GM18511 (cell line): ENCODE results near the gene CFAP92.
"Not testable (repeated sequence)": the region's sequence is repeated elsewhere in the genome, so short reads cannot be mapped to it uniquely, and the experiment has no call there.

Experiments
- ATAC-seq: cut with Tn5 transposase; IDR thresholded peaks from one replicate; pipeline ENCODE4 v1.9.1; 2021; ENCODE audit warnings: mild to moderate bottlenecking, moderate library complexity; ENCODE audit not compliant: unreplicated experiment

Gene CFAP92

DNA sequence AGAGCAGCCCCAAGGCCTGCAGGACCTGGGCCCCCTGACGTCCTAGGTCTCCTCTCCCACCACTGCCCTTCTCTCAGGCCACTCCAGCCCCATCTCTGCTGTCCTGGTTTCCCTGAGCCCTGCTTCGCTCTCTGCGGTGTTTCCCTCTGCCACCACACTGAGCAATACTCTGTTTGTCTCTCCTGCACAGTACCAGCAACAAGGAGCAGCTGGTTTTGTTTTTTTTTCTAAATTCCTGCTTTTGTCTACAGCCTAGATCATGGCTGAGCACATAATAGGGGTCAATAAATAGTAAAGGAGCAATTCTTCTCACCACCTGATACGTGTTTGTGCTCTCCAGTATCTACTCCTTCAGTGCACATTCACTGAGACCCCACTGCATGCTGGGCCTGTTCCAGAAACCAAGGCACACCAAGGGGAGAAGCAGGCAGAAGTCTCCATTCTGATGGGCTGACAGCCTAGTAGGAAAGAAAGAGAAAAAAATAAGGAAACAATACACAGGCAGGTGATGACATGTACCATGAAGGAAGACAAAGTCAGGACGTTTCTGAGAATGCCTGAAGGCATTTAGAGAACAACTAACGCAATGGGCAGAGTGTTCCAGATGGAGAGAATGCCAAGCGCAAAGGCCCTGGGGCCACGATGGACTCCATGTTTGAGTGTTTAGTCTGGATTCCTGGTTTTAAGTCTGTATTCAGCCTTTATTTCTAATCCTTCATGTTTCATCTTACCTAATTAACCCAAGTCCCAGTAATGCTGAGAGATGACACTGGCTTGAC is 120.4 kb downstream of the CFAP92 start:
- ATAC-seq = no peak

DNA sequence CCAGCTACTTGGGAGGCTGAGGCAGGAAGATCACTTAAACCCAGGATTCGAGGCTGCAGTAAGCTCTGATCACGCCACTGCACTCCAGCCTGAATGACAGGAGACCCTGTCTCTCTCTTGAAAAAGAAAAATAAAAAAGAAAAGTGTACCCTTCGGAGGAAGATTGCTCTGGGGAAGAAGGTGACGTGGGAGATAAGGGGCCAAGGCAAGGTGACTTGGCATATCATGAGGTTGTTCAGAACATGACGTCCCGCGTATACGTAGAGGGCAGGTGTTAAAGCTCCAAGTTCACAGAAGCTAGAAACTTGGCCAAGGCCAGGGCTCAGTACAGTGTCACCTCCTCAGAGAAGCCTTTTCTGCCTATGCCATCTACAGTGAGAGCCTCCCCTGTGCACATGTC is 121.1 kb downstream of the CFAP92 start:
- no peak for ATAC-seq

DNA sequence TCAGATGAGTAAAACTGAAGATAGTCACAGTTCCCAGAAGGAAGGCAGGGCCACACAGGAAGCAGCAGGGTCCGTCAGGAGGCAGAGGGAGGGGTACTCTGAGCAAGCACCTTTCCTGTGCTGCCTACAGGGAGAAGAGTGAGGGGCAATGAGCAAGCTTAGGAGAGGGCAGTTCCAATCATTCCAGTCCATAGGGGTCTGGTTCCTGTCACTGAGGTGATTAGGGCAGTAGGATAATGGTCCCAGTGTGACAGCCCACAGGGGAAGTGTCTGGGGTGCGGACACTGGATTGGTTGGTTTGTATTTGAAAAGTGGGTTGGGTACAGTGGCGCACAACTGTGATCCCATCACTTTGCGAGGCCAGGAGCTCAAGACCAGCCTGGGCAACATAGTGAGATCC is 121.6 kb downstream of the CFAP92 start:
- ATAC-seq = no peak

DNA sequence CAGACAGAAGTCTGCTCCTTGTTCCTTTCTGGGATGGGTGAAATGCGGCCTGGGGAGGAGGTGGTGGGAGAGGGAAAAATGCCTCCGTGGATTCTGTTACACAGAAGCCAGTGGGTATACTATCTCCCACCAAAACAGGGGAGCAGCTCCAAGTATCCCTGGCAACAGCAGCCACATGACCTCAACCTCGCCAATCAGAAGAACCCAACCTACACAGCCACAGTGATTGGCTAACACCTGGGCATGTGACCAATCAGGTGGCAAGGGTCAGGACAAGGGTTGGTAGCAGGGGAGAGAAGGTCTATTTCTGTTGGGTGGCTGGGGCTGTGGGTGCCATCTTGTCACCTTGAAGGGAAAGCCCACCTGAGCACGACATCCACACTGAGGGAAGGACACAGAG is 123.5 kb downstream of the CFAP92 start:
- ATAC-seq = no peak

DNA sequence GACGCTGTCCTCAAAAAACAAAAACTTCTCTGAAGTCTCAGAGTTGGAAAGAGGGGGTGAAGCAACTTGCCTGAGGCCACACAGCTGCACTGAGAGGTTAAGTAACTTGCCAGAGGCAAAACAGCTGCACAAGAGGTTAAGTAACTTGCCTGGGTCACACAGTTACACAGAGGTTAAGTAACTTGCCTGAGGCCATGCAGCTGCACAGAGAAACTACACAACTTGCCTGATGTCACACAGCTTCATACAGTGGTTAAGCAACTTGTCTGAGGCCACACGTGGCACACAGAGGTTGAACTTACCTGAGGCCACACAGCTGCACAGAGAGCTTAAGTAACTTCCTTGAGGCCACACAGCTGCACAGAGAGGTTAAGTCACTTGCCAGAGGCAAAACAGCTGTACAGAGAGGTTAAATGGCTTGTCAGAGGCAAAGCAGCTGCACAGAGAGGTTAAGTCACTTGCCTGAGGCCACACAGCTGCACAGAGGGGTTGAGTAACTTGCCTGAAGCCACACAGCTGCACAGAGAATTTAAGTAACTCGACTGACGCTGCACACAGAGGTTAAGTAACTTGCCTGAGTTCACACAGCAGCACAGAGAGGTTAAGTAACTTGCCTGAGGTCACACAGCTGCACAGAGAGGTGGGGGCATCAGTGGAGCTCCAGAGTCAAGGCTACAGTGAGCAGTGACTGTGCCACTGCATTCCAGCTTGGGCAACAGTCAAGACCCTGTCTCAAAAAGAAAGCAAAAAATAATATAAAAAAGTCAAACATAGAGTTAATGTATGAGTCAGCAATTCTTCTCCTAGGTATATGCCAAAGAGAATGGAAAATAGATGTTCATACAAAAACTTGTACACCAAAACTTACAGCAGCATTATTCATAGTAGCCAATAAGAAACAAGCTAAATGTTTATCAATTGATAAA is 126.4 kb downstream of the CFAP92 start:
- ATAC-seq = no peak

DNA sequence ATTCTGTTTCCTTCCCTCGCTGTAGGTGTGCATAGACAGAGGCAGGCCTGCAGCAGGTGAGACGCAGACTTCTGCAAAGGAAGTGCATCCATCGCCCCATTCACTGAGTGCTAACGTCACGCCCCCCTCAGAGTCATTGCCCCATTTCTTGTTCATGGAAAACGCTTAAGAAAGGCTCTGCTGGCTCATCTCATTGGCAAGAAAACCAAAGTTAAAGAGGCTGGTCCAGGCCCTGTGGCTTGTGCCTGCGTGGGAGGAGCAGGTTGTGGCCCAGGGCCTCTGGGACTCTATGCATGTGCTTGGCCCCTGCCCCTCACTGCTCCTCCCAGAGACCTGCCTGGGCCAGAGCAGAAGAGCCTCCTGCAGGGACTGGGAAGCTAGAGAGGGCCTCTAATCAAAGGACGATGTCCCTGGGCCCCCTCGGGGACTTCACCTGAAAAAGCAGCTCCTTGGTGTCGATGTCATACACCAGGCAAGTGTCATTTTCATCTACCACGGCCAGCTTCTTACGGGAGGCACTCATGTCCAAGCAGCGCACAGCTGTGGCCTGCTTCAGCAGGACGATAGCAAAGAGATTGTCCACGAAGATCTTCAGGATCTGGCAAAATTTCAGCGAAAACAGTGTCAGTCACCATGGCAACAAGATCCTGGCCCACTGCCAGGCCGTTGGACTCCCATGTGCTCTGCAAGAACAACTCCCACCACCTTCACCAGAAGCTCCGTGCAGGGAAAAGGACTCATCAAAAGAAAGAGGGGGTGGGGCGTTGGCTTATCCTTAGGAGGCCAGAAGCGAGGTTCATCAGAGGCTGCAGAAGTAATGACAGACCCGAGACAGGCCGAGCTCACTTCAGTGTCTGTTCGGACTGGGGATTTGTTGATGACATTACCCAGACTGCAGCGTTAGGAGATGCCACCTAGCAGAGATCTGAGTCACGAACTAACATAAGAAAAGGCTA is 128.7 kb downstream of the CFAP92 start:
- not testable (repeated sequence) for ATAC-seq

DNA sequence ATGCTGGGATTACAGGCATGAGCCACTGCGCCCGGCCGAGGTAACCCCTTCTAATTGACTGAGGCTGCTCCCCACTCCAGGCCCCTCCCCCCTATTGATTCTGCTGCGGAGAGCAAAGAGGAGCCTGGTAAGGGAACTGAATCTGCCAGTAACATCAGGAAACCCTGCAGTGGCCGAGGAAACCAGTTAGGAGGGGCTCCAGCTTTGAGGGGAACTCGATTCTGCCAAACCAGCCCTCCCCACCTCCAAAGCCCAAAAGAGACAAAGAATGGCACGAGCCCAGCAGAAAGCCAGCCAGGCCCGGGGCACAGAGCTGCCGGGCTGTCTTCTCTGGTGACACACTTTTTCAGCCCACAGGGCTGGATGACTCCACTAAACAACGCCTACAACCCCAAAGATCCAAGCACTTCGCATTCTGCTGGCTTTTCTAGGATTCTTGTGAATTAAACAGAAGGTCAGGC is 129.5 kb downstream of the CFAP92 start:
- ATAC-seq = no peak

DNA sequence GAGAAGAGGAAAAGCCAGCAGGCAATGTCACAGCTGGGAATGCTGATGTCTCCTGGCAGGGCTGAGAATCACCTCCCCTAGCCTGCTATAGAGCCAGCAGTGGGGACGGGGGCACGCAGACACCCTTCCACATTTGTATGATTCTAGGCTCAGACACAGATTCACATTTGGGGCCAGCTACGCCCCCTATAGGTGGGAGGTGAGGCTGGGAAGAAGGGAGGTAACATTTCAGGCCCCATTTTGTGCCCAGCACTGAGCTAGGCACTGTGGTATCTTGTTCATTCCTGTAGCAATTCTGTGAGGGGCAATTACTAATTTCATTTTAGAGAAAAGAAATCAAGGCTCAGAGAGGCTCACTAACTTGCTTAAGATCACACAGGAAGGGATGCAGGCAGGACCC is 130.3 kb downstream of the CFAP92 start:
- ATAC-seq = no peak

DNA sequence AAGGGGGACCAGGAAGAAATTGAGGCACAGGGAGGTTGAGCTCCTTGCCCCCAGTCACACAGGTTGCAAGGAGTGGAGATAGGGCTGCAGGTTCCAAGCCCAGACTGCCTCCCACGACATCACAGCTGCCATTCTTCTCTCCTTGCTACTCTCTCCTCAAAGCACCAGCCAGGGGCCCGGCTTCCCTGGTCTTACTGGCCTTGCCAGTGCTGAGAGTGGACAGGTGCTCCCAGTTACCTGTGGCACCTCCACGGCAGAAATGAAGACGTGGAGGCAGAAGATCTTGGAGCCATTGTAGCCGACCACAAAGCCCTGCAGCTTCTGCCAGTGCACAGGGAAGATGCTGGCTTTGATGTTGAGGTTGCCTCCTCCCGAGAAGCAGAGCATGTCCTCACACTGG is 132.4 kb downstream of the CFAP92 start:
- no peak for ATAC-seq
